Posterior cingulate gyrus (tissue), 11 donors: Measurements from ENCODE around the gene TSPAN1.
A peak's percentile ranks its signal among the peaks of the same experiment; 100 is the strongest.
"Not testable (repeated sequence)": the region's sequence is repeated elsewhere in the genome, so short reads cannot be mapped to it uniquely, and the experiment has no call there.

Source experiments
- DNase-seq, 10 donors: peaks; one replicate each; pipeline versions ENCODE4 v3.0.0 to v3.0.0-alpha.2; 2020 to 2021; ENCODE audit warnings: mixed read lengths in 3 of 10
- intact Hi-C: fragments of 100-400 bp; cut with DNase I; formaldehyde crosslinking; loops from one replicate; pipeline ENCODE4 v1.15.1; 2023

Gene TSPAN1

DNA sequence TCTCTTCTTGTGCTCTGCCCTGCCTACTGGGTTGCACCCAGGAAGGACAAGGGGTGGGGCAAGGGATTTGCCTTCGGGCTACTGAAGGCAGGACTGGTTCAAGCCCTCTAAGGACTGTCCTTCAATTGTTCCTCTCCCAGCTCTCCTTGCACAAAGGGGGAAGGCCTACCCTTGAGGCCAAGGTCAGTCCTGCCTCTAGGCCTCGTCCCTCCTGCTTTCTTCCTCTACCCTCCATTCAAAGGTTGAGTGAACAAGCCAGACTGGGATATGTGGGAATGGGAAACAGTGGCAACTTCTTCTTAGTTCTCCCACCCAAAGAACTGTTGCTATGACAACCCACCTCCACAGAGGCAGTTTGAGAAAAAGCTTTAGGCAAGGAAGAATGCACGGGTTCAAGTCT is 30.9 kb downstream of the TSPAN1 start:
- intact Hi-C loops, result no loop called here
- DNase-seq, result no peak

DNA sequence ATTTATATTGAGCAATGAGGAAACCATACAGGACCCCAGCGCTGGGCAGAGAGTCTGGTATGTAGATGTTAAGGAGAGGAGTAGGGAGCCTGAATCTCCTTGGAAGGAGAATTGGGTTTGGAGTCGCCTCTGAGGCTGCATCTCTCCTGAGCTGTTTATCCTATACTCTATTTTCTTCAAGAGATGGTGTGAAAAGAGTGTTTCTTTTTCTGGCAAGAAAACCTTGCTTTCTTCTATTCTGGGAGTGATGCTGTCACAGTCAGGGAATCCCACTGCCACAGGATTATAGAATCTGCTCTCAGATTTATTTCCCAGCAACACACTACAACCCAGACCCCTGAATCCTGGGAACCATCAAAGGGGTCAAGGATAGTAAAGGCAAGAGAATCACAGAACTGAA is 31.5 kb downstream of the TSPAN1 start:
- DNase-seq, result no peak
- intact Hi-C loops, result no loop called here

DNA sequence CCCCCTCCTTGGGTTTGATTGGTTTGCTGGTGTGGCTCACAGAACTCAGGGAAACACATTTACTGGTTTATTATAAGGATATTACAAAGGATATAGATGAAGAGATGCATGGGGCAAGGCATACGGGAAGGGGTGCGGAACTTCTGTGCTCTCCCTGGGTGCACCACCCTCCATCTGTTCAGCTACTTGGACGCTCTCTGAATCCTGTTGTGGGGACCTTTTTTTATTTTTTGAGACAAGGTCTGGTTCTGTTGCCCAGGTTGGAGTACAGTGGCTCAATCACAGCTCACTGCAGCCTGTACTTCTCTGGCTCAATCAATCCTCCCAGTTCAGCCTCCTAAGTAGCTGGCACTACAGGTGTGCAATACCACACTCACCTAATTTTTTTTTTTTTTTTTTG is 35.7 kb downstream of the TSPAN1 start:
- intact Hi-C loops, result no loop called here
- DNase-seq, result no peak

GRCh38 chr1:46211051-46211450 is 36.2 kb downstream of the TSPAN1 start:
- DNase-seq, result no peak
- intact Hi-C loops, result no loop called here

DNA sequence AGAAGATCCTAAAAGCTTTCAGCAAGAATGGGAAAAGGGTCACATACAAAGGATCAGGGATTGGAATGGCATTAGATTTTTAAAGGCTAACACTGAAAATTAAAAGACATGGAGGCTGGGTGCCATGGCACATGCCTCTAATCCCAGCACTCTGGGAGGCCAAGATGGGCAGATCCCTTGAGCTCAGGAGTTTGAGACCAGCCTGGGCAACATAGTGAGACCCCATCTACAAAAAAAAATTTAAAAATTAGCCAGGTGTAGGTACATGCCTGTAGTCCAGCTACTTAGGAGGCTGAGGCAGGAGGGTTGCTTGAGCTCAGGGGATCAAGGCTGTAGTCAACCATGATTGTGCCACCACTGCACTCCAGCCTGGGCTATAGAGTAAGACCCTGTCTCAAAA is 40.6 kb downstream of the TSPAN1 start:
- DNase-seq, result no peak
- intact Hi-C loops, result no loop called here

DNA sequence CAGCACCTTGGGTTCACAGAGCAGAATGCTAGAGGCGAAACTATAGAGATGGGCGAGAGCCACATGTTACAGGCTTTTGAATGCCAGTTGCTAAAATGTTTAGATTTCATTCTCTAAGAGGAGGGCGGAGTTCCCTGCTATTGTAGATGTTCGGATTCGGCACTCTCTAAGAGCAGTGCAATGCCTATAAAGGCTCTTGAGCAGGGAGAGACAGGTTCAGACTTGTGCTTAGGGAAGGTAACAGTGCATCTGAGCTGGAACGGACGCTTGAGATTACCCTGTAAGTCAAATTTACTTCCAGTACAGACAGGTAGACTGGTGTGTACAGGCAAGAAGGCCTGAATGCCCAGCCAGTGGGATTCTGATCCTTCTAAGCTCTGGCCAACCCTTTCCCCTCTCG is 43.6 kb downstream of the TSPAN1 start:
- DNase-seq, result no peak
- intact Hi-C loops, result no loop called here

- DNase-seq, result peak in 2 of 10 donors; percentile 34 to 82
- intact Hi-C loops, result no loop called here
Measured at GRCh38 chr1:46219551-46220520, 44.9 kb downstream of the TSPAN1 start.

- intact Hi-C loops, result no loop called here
- no peak for DNase-seq
Measured at GRCh38 chr1:46220808-46221207, 45.9 kb downstream of the TSPAN1 start.

GRCh38 chr1:46221749-46222148 is 46.9 kb downstream of the TSPAN1 start:
- intact Hi-C loops, result loop anchor here (2.0 kb wide), 1 partner anchor 23 kb away; the partner anchor contains the start of gene POMGNT1
- DNase-seq, result peak; percentile 59 to 97 (median 85)

- intact Hi-C loops, result loop anchor here (1.0 to 2.0 kb wide), 3 partner anchors 24 to 186 kb away; partner anchors contain the start of gene POMGNT1
- not testable (repeated sequence) for DNase-seq
Measured at GRCh38 chr1:46223055-46223454, 48.2 kb downstream of the TSPAN1 start.

DNA sequence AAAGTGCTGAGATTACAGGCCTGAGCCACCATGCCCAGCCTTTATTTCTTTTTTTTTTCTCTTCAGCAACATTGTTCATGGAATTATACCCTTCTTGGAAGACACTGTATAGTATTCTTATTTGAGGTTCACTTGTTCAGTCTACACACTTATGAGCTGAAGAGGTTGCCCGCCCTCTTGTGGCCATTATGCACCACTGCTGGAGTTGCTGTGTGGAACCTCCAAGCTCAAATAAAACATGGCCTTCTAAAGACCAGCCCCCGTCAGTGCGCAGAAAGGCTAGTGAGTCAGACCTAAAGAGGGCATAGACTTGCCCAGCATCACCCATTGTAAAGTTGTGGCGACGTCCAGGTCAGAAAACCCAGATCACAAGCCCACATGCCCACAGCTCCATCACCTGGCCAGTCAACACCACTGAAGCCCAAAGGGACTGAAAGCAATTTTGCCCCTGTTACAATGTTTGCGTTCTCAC is 48.6 kb downstream of the TSPAN1 start:
- peak; percentile 55 to 97 (median 76) for DNase-seq

DNA sequence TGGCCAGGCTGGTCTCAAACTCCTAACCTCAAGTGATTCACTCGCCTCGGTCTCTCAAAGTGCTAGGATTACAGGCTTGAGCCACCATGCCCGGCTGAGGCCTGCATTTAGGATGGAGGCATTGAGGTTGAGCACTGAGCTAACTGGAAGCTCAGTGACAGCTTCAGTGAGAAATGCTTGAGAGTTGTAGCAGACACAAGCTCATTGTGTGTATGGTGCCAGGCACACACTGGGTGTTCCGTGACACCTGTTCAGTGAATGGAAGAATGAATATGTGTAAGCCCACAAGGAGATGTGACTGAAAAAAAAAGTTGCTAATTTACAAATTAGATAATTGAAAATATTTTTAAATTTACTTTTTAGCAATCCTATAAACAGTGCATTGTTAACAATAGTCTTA is 50.1 kb downstream of the TSPAN1 start:
- no peak for DNase-seq
- intact Hi-C loops, result no loop called here

More for the DNA sequence above, 48.6 kb downstream of the TSPAN1 start:
- intact Hi-C loops, result loop anchor here (1.0 to 2.0 kb wide), 3 partner anchors 25 to 186 kb away; partner anchors contain the start of gene POMGNT1

DNA sequence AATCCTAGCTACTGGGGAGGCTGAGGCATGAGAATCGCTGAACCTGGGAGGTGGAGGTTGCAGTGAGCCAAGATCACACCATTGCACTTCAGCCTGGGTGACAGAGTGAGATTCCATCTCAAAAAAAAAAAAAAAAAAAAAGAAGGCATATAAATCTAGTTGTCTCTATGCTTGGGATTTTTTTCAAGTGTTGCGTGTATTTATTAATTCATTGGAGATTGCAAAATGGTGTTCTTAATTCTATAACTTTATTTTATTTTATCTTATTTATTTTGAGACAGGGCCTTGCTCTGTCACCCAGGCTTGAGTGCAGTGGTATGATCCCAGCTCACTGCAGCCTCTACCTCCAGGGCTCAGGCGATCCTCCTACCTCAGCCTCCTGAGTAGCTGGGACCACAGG is 56.3 kb downstream of the TSPAN1 start:
- intact Hi-C loops, DNase-seq: not testable (repeated sequence)
